Hematopoietic multipotent progenitor cell treated with erythropoietin and hydrocortisone succinate and interleukin-3 and kit ligand, for 15 days (in vitro differentiated cells): ENCODE data around the gene C5AR1.
"Not testable (repeated sequence)": the region's sequence is repeated elsewhere in the genome, so short reads cannot be mapped to it uniquely, and the experiment has no call there.

ENCODE experiments used
- DNase-seq: peaks from one replicate; pipeline ENCODE4 v3.0.0-alpha.2; 2015; ENCODE audit warnings: low spot score

The C5AR1 gene

GRCh38 chr19:47309608-47310007 lies at the start of gene C5AR1:
Gene C5AR1, plus strand, starts transcription at chr19:47309861. Its CDS starts 35 bp downstream, at chr19:47309896.
- no peak for DNase-seq

GRCh38 chr19:47260476-47260875 lies 49.2 kb upstream of the C5AR1 start:
- DNase-seq = no peak

- not testable (repeated sequence) for DNase-seq
These were observed 47.5 kb upstream of the C5AR1 start for GRCh38 chr19:47261946-47262793.

GRCh38 chr19:47264629-47265028 lies 45.0 kb upstream of the C5AR1 start:
- DNase-seq = no peak

- no peak for DNase-seq
These were observed 43.2 kb upstream of the C5AR1 start for GRCh38 chr19:47266401-47266941.

- DNase-seq = no peak
These were observed 42.3 kb upstream of the C5AR1 start for GRCh38 chr19:47267350-47267759.

- DNase-seq = no peak
These were observed 41.6 kb upstream of the C5AR1 start for GRCh38 chr19:47268028-47268427.

GRCh38 chr19:47269596-47269995 lies 40.1 kb upstream of the C5AR1 start:
- DNase-seq = no peak

GRCh38 chr19:47270408-47270807 lies 39.3 kb upstream of the C5AR1 start:
- DNase-seq = no peak

- DNase-seq = no peak
These were observed 37.7 kb upstream of the C5AR1 start for GRCh38 chr19:47271949-47272348.

GRCh38 chr19:47272448-47273312 lies 37.0 kb upstream of the C5AR1 start:
- DNase-seq = no peak

- DNase-seq = peak; percentile 80
These were observed 36.2 kb upstream of the C5AR1 start for GRCh38 chr19:47273313-47274070.

- DNase-seq = peak; percentile 91
These were observed 35.4 kb upstream of the C5AR1 start, which contains the start of gene INAFM1 for GRCh38 chr19:47274071-47274890. Gene INAFM1, plus strand, starts transcription at chr19:47274885. Its CDS starts 35 bp downstream, at chr19:47274920.

GRCh38 chr19:47274891-47275761 lies 34.5 kb upstream of the C5AR1 start:
- no peak for DNase-seq

GRCh38 chr19:47275791-47276461 lies 33.7 kb upstream of the C5AR1 start:
- no peak for DNase-seq

- not testable (repeated sequence) for DNase-seq
These were observed 33.1 kb upstream of the C5AR1 start for GRCh38 chr19:47276513-47276912.

- peak; percentile 59 for DNase-seq
These were observed 29.4 kb upstream of the C5AR1 start for GRCh38 chr19:47280183-47280797.

- DNase-seq = no peak
These were observed 26.1 kb upstream of the C5AR1 start for GRCh38 chr19:47283405-47284059.
